ENCODE results near the gene EXOC3L4. TPM values are rescaled to one million over a fixed set of nuclear protein-coding genes. Genes with fewer than 3 reads are reported as not detected.
"Not testable (repeated sequence)": the region's sequence is repeated elsewhere in the genome, so short reads cannot be mapped to it uniquely, and the experiment has no call there.

Gene EXOC3L4
- total RNA-seq, 2 donors from 2014 or later, result not detected

- DNase-seq (ENCODE audit: low spot score in 2 of 2), result no peak
- H3K9me3 Mint-ChIP-seq, result no peaks in the 10 kb centered on the region
- no peak overlapping the region for H3K27ac Mint-ChIP-seq
- ATAC-seq, result no peak
- H3K36me3 Mint-ChIP-seq, result no peaks in the 10 kb centered on the region
Measured at GRCh38 chr14:103142026-103142425, 47.5 kb downstream of the EXOC3L4 start.

- ATAC-seq, result no peak
- H3K36me3 Mint-ChIP-seq, result no peaks in the 10 kb centered on the region
- H3K9me3 Mint-ChIP-seq, result no peaks in the 10 kb centered on the region
- DNase-seq (ENCODE audit: low spot score in 2 of 2), result no peak
- H3K27ac Mint-ChIP-seq, result no peak overlapping the region
Measured at GRCh38 chr14:103142721-103143302, 48.3 kb downstream of the EXOC3L4 start.

GRCh38 chr14:103143506-103143905, 49.0 kb downstream of the EXOC3L4 start:
- Mint-ChIP-seq H3K9me3 (no peaks in the 10 kb centered on the region), H3K27ac (no peak overlapping the region)
- ATAC-seq, result no peak

GRCh38 chr14:103144085-103144484, 49.6 kb downstream of the EXOC3L4 start:
- H3K27ac Mint-ChIP-seq, result no peak overlapping the region
- ATAC-seq, result no peak
- H3K36me3 Mint-ChIP-seq, result no peaks in the 10 kb centered on the region
- H3K9me3 Mint-ChIP-seq, result no peaks in the 10 kb centered on the region
- no peak for DNase-seq (ENCODE audit: low spot score in 2 of 2)

More at GRCh38 chr14:103143506-103143905, 49.0 kb downstream of the EXOC3L4 start:
- no peaks in the 10 kb centered on the region for H3K36me3 Mint-ChIP-seq
- DNase-seq (ENCODE audit: low spot score in 2 of 2), result no peak

GRCh38 chr14:103146141-103146709, 51.7 kb downstream of the EXOC3L4 start:
- Mint-ChIP-seq H3K27ac (no peak overlapping the region), H3K9me3 (no peaks in the 10 kb centered on the region), H3K36me3 (no peaks in the 10 kb centered on the region)
- DNase-seq (ENCODE audit: low spot score in 2 of 2), result no peak
- no peak for ATAC-seq

GRCh38 chr14:103149351-103150237, 55.1 kb downstream of the EXOC3L4 start:
- no peak for ATAC-seq
- DNase-seq (ENCODE audit: low spot score in 2 of 2), result no peak
- Mint-ChIP-seq H3K9me3 (no peaks in the 10 kb centered on the region), H3K27ac (no peak overlapping the region), H3K36me3 (no peaks in the 10 kb centered on the region)

- Mint-ChIP-seq H3K27ac (no peak overlapping the region), H3K36me3 (no peaks in the 10 kb centered on the region), H3K9me3 (no peaks in the 10 kb centered on the region)
- ATAC-seq, result no peak
- DNase-seq (ENCODE audit: low spot score in 2 of 2), result no peak
Measured at GRCh38 chr14:103151270-103151945, 56.9 kb downstream of the EXOC3L4 start.

GRCh38 chr14:103155010-103155409, 60.5 kb downstream of the EXOC3L4 start:
- Mint-ChIP-seq H3K36me3 (no peaks in the 10 kb centered on the region), H3K9me3 (no peaks in the 10 kb centered on the region), H3K27ac (no peak overlapping the region)
- DNase-seq (ENCODE audit: low spot score in 2 of 2), result no peak
- ATAC-seq, result no peak

- H3K36me3 Mint-ChIP-seq; ATAC-seq; H3K9me3 Mint-ChIP-seq; DNase-seq (ENCODE audit: low spot score in 2 of 2); H3K27ac Mint-ChIP-seq: not testable (repeated sequence)
Measured at GRCh38 chr14:103155416-103155815, 60.9 kb downstream of the EXOC3L4 start.

- H3K9me3 Mint-ChIP-seq, result no peaks in the 10 kb centered on the region
- ATAC-seq (no peak), DNase-seq (ENCODE audit: low spot score in 2 of 2) (no peak)
- H3K27ac Mint-ChIP-seq, result no peak overlapping the region
- no peaks in the 10 kb centered on the region for H3K36me3 Mint-ChIP-seq
Measured at GRCh38 chr14:103155826-103156394, 61.4 kb downstream of the EXOC3L4 start.

- DNase-seq (ENCODE audit: low spot score in 2 of 2), result no peak
- Mint-ChIP-seq H3K9me3 (no peaks in the 10 kb centered on the region), H3K27ac (no peak overlapping the region), H3K36me3 (no peaks in the 10 kb centered on the region)
- no peak for ATAC-seq
Measured at GRCh38 chr14:103156651-103157378, 62.3 kb downstream of the EXOC3L4 start.

GRCh38 chr14:103157969-103158368, 63.4 kb downstream of the EXOC3L4 start:
- no peak for ATAC-seq

GRCh38 chr14:103158688-103159087, 64.2 kb downstream of the EXOC3L4 start:
- Mint-ChIP-seq H3K27ac (no peak overlapping the region), H3K9me3 (no peaks in the 10 kb centered on the region), H3K36me3 (no peaks in the 10 kb centered on the region)
- ATAC-seq (no peak), DNase-seq (ENCODE audit: low spot score in 2 of 2) (peak in 1 of 2 donors; percentile 9)

More at GRCh38 chr14:103157969-103158368, 63.4 kb downstream of the EXOC3L4 start:
- DNase-seq (ENCODE audit: low spot score in 2 of 2), result peak in 1 of 2 donors; percentile 20
- H3K36me3 Mint-ChIP-seq, result no peaks in the 10 kb centered on the region
- H3K9me3 Mint-ChIP-seq, result no peaks in the 10 kb centered on the region
- no peak overlapping the region for H3K27ac Mint-ChIP-seq
